Measurements from ENCODE around the gene CTIF. TPM values are rescaled to one million over a fixed set of nuclear protein-coding genes. Genes with fewer than 3 reads are reported as not detected.

The CTIF gene
- total RNA-seq, 4 donors from 2014 or later: 72.2 to 137 (median 86.5) TPM

DNA sequence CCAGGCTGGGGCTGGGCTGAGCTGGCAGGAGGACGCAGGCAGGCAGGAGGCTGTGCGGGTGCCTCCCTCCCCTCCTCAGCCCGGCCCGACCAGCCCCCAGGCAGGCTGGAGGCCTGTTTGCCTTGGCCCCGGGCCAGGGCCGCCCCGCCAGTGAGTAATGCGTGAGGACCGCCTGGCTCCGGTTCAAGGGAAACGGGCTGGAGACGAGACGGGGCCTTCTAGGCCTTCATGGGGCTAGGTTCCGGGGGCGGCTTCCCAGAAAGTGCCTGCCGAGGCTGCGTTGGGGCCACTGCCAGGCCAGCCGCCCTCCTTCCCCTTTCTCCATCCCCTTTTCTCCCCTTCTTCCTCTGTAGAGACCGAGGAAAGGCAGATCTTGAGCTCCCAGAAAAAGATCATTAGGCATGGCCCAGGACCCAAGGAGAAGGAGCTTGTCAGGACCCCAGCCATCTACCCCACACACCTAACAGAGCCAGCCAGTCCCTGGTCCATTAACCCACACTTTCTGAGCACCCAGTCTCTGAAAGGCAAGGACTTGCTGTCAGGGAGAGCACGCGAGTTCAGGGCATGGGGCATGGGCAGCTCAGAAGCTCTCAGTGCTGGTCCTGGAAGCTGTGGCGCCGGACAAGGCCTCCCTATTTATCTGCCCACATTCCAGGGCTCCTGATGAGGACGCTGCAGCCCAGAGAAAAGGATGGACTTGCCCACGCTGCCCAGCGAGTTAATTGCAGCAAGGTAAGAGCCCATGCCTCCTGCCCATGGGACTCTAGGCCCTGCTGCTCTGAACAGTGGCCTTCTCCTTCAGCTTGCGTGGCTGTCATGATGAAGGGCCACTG lies 363.4 kb downstream of the CTIF start:
- DNase-seq (ENCODE audit: low spot score in 2 of 2): peak; percentile 56 to 66
- peak in 1 of 2 donors; percentile 65 for TF ChIP-seq EP300 (IDR thresholded peaks at IDR 0.05)
- TF ChIP-seq, protein P1, sequence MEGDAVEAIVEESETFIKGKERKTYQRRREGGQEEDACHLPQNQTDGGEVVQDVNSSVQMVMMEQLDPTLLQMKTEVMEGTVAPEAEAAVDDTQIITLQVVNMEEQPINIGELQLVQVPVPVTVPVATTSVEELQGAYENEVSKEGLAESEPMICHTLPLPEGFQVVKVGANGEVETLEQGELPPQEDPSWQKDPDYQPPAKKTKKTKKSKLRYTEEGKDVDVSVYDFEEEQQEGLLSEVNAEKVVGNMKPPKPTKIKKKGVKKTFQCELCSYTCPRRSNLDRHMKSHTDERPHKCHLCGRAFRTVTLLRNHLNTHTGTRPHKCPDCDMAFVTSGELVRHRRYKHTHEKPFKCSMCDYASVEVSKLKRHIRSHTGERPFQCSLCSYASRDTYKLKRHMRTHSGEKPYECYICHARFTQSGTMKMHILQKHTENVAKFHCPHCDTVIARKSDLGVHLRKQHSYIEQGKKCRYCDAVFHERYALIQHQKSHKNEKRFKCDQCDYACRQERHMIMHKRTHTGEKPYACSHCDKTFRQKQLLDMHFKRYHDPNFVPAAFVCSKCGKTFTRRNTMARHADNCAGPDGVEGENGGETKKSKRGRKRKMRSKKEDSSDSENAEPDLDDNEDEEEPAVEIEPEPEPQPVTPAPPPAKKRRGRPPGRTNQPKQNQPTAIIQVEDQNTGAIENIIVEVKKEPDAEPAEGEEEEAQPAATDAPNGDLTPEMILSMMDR (IDR thresholded peaks at IDR 0.05): no peak
- Histone ChIP-seq H3K27ac (peak overlapping the region in 3 of 4 donors; percentile 62 to 76 (median 71)), H3K4me3 (peak overlapping the region in 1 of 4 donors; percentile 17), H3K27me3 (no peaks in the 10 kb centered on the region), H3K4me1 (peaks cover 0 to 27% (median 17%) of the 10 kb centered on the region in 4 donors), H3K36me3 (no peaks in the 10 kb centered on the region), H3K9me3 (peaks cover 0 to 15% (median 0%) of the 10 kb centered on the region in 4 donors)
- 45 to 52% methylated on average over 14 to 22 of the region's 27 CpGs for WGBS, 2 donors

DNA sequence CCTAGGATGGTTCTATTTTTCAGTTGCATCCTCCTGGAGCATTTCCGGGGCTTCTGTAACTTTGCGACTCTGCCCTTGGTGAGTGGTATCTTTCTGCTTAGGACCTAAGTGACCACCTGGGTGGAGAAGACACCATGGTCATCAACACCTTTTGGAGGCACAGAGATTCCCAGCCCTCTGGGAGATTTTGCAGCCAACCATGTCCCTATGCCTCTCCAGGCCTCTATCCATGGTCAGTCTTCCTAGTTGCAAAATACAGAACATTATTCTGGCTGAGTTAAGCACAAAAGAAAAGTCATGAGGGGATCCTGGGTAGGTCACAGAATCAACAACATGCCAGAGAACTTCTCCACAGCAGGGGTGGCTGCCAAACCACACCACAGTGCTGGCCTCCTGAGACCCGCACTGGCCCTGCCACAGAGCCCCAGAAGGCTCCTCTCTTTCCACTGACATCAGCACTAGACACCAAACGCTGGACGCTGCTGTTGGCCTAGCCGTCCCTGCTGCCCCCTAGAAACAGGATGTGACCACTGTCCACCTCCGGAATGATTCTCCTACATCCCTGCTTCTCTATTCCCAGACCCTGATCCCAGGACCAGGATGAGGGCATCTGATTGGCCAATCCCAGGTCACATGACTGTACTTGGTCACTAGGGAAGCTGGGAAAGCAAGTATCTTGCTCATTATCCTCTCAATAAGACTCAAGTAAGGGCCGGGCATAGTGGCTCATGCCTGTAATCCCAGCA lies 364.2 kb downstream of the CTIF start:
- Histone ChIP-seq H3K27me3 (no peaks in the 10 kb centered on the region), H3K27ac (peak overlapping the region in 3 of 4 donors; percentile 62 to 76 (median 71)), H3K4me1 (peaks cover 0 to 21% (median 16%) of the 10 kb centered on the region in 4 donors), H3K36me3 (no peaks in the 10 kb centered on the region), H3K4me3 (no peak overlapping the region), H3K9me3 (peaks cover 0 to 15% (median 0%) of the 10 kb centered on the region in 4 donors)
- DNase-seq (ENCODE audit: low spot score in 2 of 2): peak; percentile 42 to 76
- peak in 1 of 2 donors; percentile 59 for TF ChIP-seq EP300 (IDR thresholded peaks at IDR 0.05)
- TF ChIP-seq, protein P1 (IDR thresholded peaks at IDR 0.05): no peak
- no peak for TF ChIP-seq POLR2A (IDR thresholded peaks at IDR 0.05)
- WGBS, 2 donors: 69 to 83% methylated on average over 8 of the region's 8 CpGs

DNA sequence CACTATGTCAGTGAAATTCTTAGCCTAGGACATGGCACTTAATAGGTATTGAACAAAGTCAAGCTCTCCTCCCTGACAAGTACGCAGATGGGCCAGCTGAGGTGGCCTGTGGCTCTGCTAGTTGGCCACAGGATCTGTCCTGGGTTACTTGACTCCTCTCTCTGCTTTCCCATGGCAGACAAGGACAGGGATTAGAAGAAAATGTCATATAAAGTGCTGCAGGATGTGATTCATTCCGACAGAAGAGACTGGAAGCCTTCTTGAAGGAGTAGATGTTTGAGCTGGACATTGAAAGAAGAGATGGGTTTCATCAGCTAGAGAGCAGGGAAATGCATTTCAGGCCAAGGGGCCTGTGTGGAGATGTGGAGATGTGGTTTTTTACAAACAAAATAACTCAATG lies 365.3 kb downstream of the CTIF start:
- DNase-seq (ENCODE audit: low spot score in 2 of 2): no peak
- peaks cover 0 to 21% (median 16%) of the 10 kb centered on the region in 4 donors for H3K4me1 ChIP-seq
- TF ChIP-seq, protein P1 (IDR thresholded peaks at IDR 0.05): no peak
- TF ChIP-seq POLR2A (IDR thresholded peaks at IDR 0.05) (no peak), EP300 (IDR thresholded peaks at IDR 0.05) (no peak)
- no peak overlapping the region for H3K4me3 ChIP-seq
- no peaks in the 10 kb centered on the region for H3K27me3 ChIP-seq
- peak overlapping the region in 1 of 4 donors; percentile 71 for H3K27ac ChIP-seq
- 97% methylated on average over 2 of the region's 2 CpGs for WGBS, 2 donors
- H3K36me3 ChIP-seq: no peaks in the 10 kb centered on the region
- peaks cover 0 to 15% (median 0%) of the 10 kb centered on the region in 4 donors for H3K9me3 ChIP-seq

DNA sequence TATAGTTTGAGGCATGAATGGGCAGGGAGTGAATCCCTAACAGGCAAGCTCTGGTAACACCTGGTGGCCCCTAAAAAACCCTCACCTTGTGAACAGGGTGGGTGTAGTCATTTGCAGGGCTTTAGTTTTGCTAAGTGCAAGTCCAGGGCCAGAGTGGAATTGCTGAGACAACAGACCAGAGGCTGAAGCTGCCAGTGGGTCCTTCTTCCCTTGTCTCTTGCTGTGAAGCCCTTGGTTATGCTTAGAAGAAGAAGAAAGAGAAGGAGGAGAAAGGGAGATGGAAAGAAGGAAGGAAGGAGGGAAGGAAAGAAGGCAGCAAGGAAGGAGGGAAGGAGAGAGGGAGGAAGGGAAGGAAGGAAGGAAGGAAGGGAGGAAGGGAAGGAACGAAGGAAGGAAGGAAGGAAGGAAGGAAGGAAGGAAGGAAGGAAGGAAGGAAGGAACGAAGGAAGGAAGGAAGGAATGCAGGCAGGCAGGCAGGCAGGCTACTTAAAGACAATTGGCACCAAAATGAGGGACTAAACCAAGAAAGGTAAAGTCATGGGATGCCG lies 366.1 kb downstream of the CTIF start:
- H3K36me3 ChIP-seq: no peaks in the 10 kb centered on the region
- peaks cover 0 to 15% (median 0%) of the 10 kb centered on the region in 4 donors for H3K9me3 ChIP-seq
- TF ChIP-seq EP300 (IDR thresholded peaks at IDR 0.05) (no peak), POLR2A (IDR thresholded peaks at IDR 0.05) (no peak)
- TF ChIP-seq, protein P1 (IDR thresholded peaks at IDR 0.05): no peak
- H3K4me3 ChIP-seq: no peak overlapping the region
- H3K4me1 ChIP-seq: peaks cover 0 to 21% (median 16%) of the 10 kb centered on the region in 4 donors
- DNase-seq (ENCODE audit: low spot score in 2 of 2): no peak
- H3K27me3 ChIP-seq: no peaks in the 10 kb centered on the region
- WGBS, 2 donors: 91 to 94% methylated on average over 3 of the region's 3 CpGs
- H3K27ac ChIP-seq: no peak overlapping the region
